GM23338 (cell line): ENCODE data around the gene LENEP. TPM values are rescaled to one million over a fixed set of nuclear protein-coding genes. Genes with fewer than 3 reads are reported as not detected.

Experiments used
- ATAC-seq: fragments of 200-7000 bp; cut with Tn5 transposase; 3 replicates; pipeline ENCODE4 v1.9.1; 2020
- DNase-seq: peaks from one replicate; pipeline ENCODE4 v3.0.0-alpha.2; 2015; ENCODE audit warnings: low spot score
- H2AFZ ChIP-seq: fragments of 200-600 bp; sonication (generic); 2 replicates; pipeline ENCODE4 v1.8.0; 2016; ENCODE audit warnings: antibody characterized with exemption, mild to moderate bottlenecking, moderate library complexity
- H3F3A ChIP-seq: fragments of 200-600 bp; sonication (generic); replicated peaks from 2 replicates; pipeline ENCODE4 v1.8.0; 2017; ENCODE audit warnings: antibody characterized with exemption, mixed run types, low read depth
- H3K27ac ChIP-seq: fragments of 200-600 bp; sonication (generic); 2 replicates; pipeline ENCODE4 v1.6.1; 2016; ENCODE audit warnings: low read depth
- H3K27me3 ChIP-seq: fragments of 200-600 bp; sonication (generic); 2 replicates; pipeline ENCODE4 v1.8.0; 2016; ENCODE audit warnings: mild to moderate bottlenecking, mixed run types, moderate library complexity; ENCODE audit not compliant: insufficient read depth
- H3K36me3 ChIP-seq: fragments of 200-600 bp; sonication (generic); 2 replicates; pipeline ENCODE4 v1.8.0; 2016; ENCODE audit warnings: mild to moderate bottlenecking; ENCODE audit not compliant: insufficient read depth
- H3K4me1 ChIP-seq: fragments of 200-600 bp; sonication (generic); 2 replicates; pipeline ENCODE4 v1.8.0; 2016; ENCODE audit warnings: mild to moderate bottlenecking, moderate library complexity; ENCODE audit not compliant: insufficient read depth
- H3K4me2 ChIP-seq: fragments of 200-600 bp; sonication (generic); 2 replicates; pipeline ENCODE4 v1.7.1; 2017; ENCODE audit warnings: mixed run types
- H3K4me3 ChIP-seq: fragments of 200-600 bp; sonication (generic); 2 replicates; pipeline ENCODE4 v1.6.1; 2016; ENCODE audit warnings: mixed run types
- H3K79me2 ChIP-seq: fragments of 200-600 bp; sonication (generic); replicated peaks from 2 replicates; pipeline ENCODE4 v1.8.0; 2017; ENCODE audit warnings: mild to moderate bottlenecking; ENCODE audit not compliant: insufficient read depth
- H3K9me2 ChIP-seq: fragments of 200-600 bp; sonication (generic); 2 replicates; pipeline ENCODE4 v1.8.0; 2017; ENCODE audit not compliant: insufficient read depth
- H4K20me1 ChIP-seq: fragments of 200-600 bp; sonication (generic); replicated peaks from 2 replicates; pipeline ENCODE4 v1.8.0; 2017; ENCODE audit warnings: mild to moderate bottlenecking; ENCODE audit not compliant: insufficient read depth
- H3K27ac Mint-ChIP-seq: 2 replicates; pipeline ENCODE4 v1.8.0; 2020; ENCODE audit warnings: inconsistent platforms, mild to moderate bottlenecking, moderate library complexity, mixed read lengths
- H3K27me3 Mint-ChIP-seq: 3 replicates; pipeline ENCODE4 v1.8.0; 2022; ENCODE audit warnings: low read depth, mild to moderate bottlenecking, moderate library complexity, mixed read lengths, inconsistent platforms; ENCODE audit not compliant: insufficient read depth, poor library complexity
- H3K36me3 Mint-ChIP-seq: 3 replicates; pipeline ENCODE4 v1.8.0; 2021; ENCODE audit warnings: low read depth, mild to moderate bottlenecking, inconsistent platforms, moderate library complexity, mixed read lengths
- H3K4me1 Mint-ChIP-seq: 3 replicates; pipeline ENCODE4 v1.8.0; 2020; ENCODE audit warnings: mild to moderate bottlenecking, inconsistent platforms, mixed read lengths
- H3K4me3 Mint-ChIP-seq: 3 replicates; pipeline ENCODE4 v1.8.0; 2021; ENCODE audit warnings: moderate library complexity, mild to moderate bottlenecking, inconsistent platforms, mixed read lengths
- H3K9me3 Mint-ChIP-seq: 3 replicates; pipeline ENCODE4 v1.8.0; 2020; ENCODE audit warnings: moderate library complexity, mild to moderate bottlenecking, inconsistent platforms, mixed read lengths
- CREB1 ChIP-seq: fragments of 250-450 bp; sonication (Bioruptor Pico); IDR thresholded peaks from 2 replicates; pipeline ENCODE4 v1.5.0; 2020; ENCODE audit warnings: low read depth, mild to moderate bottlenecking, moderate library complexity
- EZH2 ChIP-seq: fragments of 200-600 bp; sonication (generic); IDR thresholded peaks from one replicate; pipeline ENCODE4 v1.8.0; 2017; ENCODE audit warnings: antibody characterized with exemption, mild to moderate bottlenecking, low read depth; ENCODE audit not compliant: unreplicated experiment
- EZH2phosphoT487 ChIP-seq: fragments of 200-600 bp; sonication (generic); IDR thresholded peaks from one replicate; pipeline ENCODE4 v1.8.1; 2018; ENCODE audit warnings: antibody characterized with exemption; ENCODE audit not compliant: unreplicated experiment
- JUNB ChIP-seq: IDR thresholded peaks from one replicate; pipeline ENCODE4 v1.6.1; 2016; ENCODE audit warnings: antibody characterized with exemption; ENCODE audit not compliant: unreplicated experiment
- NANOG ChIP-seq: IDR thresholded peaks from 2 replicates; pipeline ENCODE4 v1.6.1; 2016; ENCODE audit warnings: antibody characterized with exemption, borderline replicate concordance
- POLR2AphosphoS5 ChIP-seq: IDR thresholded peaks from 2 replicates; pipeline ENCODE4 v1.6.1; 2016; ENCODE audit warnings: antibody characterized with exemption, low read depth
- STAT1 ChIP-seq: IDR thresholded peaks from one replicate; pipeline ENCODE4 v1.6.1; 2016; ENCODE audit warnings: antibody characterized with exemption; ENCODE audit not compliant: unreplicated experiment
- ZNF114 ChIP-seq: fragments of 250-450 bp; sonication (Bioruptor Pico); IDR thresholded peaks from 2 replicates; pipeline ENCODE4 v1.5.0; 2020; ENCODE audit warnings: mild to moderate bottlenecking, moderate library complexity
- polyA plus RNA-seq: library from polyadenylated mRNA; unstranded; fragments of >200 nt; fragmentation: Nextera tagmentation; extraction: Ambion mirVana; gene quantifications from 2 replicates; pipeline ENCODE4 v1.2.1, GENCODE V29; 2016
- total RNA-seq: library from RNA; depleted of rRNA; stranded (reverse); fragments of >200 nt; shearing (Covaris generic); gene quantifications from 2 replicates; pipeline ENCODE4 v1.2.3, GENCODE V29; 2014
- TF ChIP-seq, protein P1 (sequence below): IDR thresholded peaks from 2 replicates; pipeline ENCODE4 v1.6.1; 2016; ENCODE audit warnings: antibody characterized with exemption
- TF ChIP-seq, protein P2 (sequence below), 2 experiments: fragments of 200-600 bp in 1 of 2; sonication (generic) in 1 of 2; conservative IDR thresholded peaks; 2 replicates each; pipeline versions ENCODE4 v1.5.1 to v1.6.1; 2016 to 2017; ENCODE audit warnings: antibody characterized with exemption in 2 of 2, low read depth in 2 of 2, mild to moderate bottlenecking in 2 of 2, moderate library complexity in 1 of 2
- TF ChIP-seq, protein P3 (sequence below): IDR thresholded peaks from one replicate; pipeline ENCODE4 v1.6.1; 2018; ENCODE audit warnings: antibody characterized with exemption; ENCODE audit not compliant: unreplicated experiment

LENEP gene
- total and polyA plus RNA-seq, 2 experiments from 2014 or later = 1.6 TPM; not detected in 1

GRCh38 chr1:155039308-155039669 is 45.9 kb downstream of the LENEP start (continued):
- TF ChIP-seq, protein P1, sequence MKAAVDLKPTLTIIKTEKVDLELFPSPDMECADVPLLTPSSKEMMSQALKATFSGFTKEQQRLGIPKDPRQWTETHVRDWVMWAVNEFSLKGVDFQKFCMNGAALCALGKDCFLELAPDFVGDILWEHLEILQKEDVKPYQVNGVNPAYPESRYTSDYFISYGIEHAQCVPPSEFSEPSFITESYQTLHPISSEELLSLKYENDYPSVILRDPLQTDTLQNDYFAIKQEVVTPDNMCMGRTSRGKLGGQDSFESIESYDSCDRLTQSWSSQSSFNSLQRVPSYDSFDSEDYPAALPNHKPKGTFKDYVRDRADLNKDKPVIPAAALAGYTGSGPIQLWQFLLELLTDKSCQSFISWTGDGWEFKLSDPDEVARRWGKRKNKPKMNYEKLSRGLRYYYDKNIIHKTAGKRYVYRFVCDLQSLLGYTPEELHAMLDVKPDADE = no peak
- no peak for TF ChIP-seq NANOG
- TF ChIP-seq, protein P2, sequence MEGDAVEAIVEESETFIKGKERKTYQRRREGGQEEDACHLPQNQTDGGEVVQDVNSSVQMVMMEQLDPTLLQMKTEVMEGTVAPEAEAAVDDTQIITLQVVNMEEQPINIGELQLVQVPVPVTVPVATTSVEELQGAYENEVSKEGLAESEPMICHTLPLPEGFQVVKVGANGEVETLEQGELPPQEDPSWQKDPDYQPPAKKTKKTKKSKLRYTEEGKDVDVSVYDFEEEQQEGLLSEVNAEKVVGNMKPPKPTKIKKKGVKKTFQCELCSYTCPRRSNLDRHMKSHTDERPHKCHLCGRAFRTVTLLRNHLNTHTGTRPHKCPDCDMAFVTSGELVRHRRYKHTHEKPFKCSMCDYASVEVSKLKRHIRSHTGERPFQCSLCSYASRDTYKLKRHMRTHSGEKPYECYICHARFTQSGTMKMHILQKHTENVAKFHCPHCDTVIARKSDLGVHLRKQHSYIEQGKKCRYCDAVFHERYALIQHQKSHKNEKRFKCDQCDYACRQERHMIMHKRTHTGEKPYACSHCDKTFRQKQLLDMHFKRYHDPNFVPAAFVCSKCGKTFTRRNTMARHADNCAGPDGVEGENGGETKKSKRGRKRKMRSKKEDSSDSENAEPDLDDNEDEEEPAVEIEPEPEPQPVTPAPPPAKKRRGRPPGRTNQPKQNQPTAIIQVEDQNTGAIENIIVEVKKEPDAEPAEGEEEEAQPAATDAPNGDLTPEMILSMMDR (conservative IDR thresholded peaks at IDR 0.05; ENCODE audit: low read depth in 2 of 2) = no peak
- TF ChIP-seq CREB1 = no peak
- no peak for TF ChIP-seq EZH2phosphoT487
- TF ChIP-seq, protein P3, sequence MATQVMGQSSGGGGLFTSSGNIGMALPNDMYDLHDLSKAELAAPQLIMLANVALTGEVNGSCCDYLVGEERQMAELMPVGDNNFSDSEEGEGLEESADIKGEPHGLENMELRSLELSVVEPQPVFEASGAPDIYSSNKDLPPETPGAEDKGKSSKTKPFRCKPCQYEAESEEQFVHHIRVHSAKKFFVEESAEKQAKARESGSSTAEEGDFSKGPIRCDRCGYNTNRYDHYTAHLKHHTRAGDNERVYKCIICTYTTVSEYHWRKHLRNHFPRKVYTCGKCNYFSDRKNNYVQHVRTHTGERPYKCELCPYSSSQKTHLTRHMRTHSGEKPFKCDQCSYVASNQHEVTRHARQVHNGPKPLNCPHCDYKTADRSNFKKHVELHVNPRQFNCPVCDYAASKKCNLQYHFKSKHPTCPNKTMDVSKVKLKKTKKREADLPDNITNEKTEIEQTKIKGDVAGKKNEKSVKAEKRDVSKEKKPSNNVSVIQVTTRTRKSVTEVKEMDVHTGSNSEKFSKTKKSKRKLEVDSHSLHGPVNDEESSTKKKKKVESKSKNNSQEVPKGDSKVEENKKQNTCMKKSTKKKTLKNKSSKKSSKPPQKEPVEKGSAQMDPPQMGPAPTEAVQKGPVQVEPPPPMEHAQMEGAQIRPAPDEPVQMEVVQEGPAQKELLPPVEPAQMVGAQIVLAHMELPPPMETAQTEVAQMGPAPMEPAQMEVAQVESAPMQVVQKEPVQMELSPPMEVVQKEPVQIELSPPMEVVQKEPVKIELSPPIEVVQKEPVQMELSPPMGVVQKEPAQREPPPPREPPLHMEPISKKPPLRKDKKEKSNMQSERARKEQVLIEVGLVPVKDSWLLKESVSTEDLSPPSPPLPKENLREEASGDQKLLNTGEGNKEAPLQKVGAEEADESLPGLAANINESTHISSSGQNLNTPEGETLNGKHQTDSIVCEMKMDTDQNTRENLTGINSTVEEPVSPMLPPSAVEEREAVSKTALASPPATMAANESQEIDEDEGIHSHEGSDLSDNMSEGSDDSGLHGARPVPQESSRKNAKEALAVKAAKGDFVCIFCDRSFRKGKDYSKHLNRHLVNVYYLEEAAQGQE = no peak

- Histone ChIP-seq H3K4me3 (no peak overlapping the region), H3K79me2 (no peaks in the 10 kb centered on the region), H2AFZ (no peak overlapping the region), H3K27ac (no peak overlapping the region), H4K20me1 (no peaks in the 10 kb centered on the region), H3K4me1 (no peaks in the 10 kb centered on the region), H3K4me2 (no peak overlapping the region), H3F3A (0 out of 2 replicates have a peak, but pooled peaks cover 3% of the 10 kb centered on the region), H3K36me3 (no peaks in the 10 kb centered on the region), H3K9me2 (no peaks in the 10 kb centered on the region), H3K27me3 (no peaks in the 10 kb centered on the region)
- Mint-ChIP-seq H3K27ac (no peak overlapping the region), H3K4me3 (no peak overlapping the region), H3K9me3 (no peaks in the 10 kb centered on the region), H3K4me1 (peaks cover 11% of the 10 kb centered on the region), H3K27me3 (peaks cover 15% of the 10 kb centered on the region), H3K36me3 (no peaks in the 10 kb centered on the region)
- ATAC-seq (no peak), DNase-seq (no peak)
- TF ChIP-seq JUNB (no peak), POLR2AphosphoS5 (no peak), ZNF114 (CRISPR knock-in tag) (no peak), STAT1 (no peak), EZH2phosphoT487 (no peak), EZH2 (no peak)
- TF ChIP-seq, protein P2 (conservative IDR thresholded peaks at IDR 0.05; ENCODE audit: low read depth in 2 of 2) = no peak
- TF ChIP-seq, protein P1 = no peak
These were observed 47.1 kb downstream of the LENEP start for GRCh38 chr1:155040358-155041093.
